Stimulated activated CD4-positive, alpha-beta T cell treated with anti-CD3 and anti-CD28 coated beads, Interleukin-4, amount 100 ng/mL, for 48 hours (primary cell): ENCODE measurements around the gene CCDC74B.
"Not testable (repeated sequence)": the region's sequence is repeated elsewhere in the genome, so short reads cannot be mapped to it uniquely, and the experiment has no call there.

Experiments used
- DNase-seq, 2 donors: peaks; one replicate each; pipeline ENCODE4 v3.0.0-alpha.2; 2020; ENCODE audit warnings: low read depth in 2 of 2

CCDC74B gene

DNA sequence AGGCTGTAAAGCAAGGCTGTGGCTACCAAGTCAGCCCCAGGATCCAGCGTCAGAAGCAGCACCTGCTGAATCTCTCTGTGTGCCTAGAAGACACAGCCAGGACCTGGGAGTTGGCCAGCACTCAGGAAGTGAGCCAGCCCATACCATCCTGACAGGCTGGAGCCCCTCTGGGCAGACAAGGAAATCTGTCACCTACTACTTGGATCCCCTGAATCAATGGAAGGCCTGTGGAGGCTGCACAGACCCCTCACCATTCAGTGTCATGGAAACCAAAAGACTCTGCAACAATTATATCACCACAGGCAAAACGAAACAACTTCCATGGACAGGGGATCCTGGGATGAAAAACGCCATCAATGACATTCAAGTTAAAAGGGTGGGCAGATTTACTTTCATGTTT, 21.7 kb upstream of the CCDC74B start:
- DNase-seq = not testable (repeated sequence)

DNA sequence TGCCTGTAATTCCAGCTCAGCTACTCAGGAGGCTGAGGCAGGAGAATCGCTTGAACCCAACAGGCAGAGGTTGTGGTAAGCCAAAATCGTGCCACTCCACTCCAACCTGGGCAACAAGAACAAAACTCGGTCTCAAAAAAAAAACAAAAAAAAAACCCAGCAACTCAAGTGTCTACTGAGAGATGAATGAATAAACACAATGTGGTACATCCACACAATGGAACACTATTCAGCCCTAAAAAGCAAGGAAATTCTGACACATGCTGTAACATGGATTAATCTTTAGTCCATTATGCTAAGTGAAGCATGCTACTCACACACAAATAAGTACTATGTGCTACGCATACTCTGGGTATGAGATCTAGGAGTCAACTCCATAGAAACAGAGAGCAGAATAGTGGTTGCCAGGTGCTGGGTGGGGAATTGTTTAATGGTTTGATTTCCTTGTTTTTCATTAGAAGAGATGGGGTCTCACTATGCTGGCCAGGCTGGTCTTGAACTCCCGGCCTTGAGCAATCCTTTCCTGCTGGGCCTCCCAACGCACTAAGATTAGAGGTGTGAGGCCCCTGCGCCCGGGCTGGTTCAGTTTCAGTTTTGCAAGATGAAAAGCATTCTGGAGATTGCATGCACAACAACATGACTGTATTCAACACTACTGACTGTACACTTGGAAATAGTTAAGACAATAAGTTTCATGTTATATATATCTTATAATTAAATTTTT, 20.5 kb upstream of the CCDC74B start:
- DNase-seq = no peak

DNA sequence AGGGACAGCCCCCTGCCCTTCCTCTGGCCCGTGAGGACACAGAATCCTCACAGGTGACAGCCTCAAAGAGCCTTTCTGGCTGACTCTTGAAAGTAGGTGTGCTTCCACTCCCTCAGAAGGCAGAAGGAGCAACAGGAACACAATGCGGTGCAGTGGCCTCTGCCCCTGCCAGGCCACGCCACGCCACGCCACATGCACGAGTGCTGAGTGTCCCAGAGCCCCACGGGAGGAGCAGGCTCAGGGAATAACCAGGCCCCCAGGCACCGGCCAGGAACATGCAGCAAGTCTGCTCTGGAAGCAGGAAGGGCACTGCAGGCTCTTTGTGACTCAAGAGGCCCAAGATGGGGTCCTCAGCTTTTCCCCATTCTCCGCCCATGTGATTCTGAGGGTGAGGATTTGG, 18.1 kb upstream of the CCDC74B start:
- DNase-seq = no peak

DNA sequence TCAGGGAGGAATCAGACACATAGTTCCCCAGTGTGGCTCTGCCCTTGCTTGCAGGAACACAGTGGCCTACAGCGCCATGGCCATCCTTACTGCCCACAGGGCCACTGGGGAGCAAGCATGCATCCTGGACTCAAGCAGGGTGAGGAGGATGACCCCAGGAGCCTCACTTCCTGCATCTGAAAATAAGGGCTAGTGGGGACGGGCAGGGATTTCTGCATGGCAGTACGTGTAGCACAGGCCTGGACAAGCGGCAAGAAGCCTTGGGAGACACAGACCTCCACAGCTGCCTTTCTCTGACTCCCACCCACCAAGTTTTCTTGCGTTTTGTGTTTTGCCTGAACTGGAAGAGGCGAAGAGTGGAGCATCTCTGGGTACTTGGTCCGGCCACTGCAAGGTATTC, 17.6 kb upstream of the CCDC74B start:
- not testable (repeated sequence) for DNase-seq

GRCh38 chr2:130160838-130161705, 16.2 kb upstream of the CCDC74B start:
- DNase-seq = not testable (repeated sequence)

DNA sequence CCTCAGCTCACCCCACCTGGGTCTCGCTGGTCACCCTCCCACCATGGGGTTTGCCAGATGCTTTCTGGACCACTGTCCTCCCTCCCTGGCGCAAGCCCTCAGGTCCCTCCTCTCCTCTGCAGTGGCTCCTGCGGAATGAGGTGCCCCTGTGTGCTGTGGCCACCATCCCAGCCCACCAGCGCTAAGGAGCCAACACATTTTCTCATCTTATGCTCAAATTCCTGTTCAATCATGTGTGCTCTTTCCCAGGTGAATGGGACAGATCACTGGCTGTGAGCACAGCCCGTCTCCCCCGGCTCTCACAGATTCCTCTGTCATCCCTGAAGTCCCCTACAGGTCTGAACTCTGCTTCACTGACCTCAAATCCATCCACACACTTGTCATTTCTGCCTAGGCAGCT, 15.2 kb upstream of the CCDC74B start:
- no peak for DNase-seq

- not testable (repeated sequence) for DNase-seq
Measured at GRCh38 chr2:130159376-130159775, 14.5 kb upstream of the CCDC74B start.

- DNase-seq = no peak
Measured at GRCh38 chr2:130158631-130159030, 13.7 kb upstream of the CCDC74B start.

DNA sequence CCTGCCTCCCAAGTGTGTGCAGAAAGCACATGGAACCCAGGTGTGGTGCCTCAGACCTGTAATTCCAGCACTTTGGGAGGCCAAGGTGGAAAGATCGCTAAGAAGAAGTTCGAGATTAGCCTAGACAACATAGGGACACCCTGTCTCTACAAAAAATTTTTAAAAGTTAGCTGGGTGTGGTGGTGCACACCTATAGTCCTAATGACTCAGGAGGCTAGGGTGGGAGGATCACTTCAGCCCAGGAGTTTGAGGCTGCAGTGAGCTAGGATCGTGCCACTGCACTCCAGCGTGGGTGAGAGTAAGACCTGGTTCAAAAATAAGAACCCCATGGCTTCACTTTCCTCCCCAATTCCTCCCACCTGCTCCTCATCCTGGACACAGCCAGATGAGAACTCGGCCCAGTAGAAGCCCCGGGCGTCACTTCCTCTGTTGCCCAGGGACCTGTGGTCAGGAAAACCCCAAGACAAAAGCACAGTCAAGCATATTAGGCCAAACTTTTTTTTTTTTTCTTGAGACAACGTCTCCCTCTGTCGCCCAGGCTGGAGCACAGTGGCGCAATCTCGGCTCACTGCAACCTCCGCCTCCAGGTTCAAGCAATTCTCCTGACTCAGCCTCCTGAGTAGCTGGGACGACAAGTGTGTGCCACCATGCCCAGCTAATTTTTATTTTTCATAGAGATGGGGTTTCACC, 13.1 kb upstream of the CCDC74B start:
- peak in 1 of 2 donors; percentile 12 for DNase-seq

DNA sequence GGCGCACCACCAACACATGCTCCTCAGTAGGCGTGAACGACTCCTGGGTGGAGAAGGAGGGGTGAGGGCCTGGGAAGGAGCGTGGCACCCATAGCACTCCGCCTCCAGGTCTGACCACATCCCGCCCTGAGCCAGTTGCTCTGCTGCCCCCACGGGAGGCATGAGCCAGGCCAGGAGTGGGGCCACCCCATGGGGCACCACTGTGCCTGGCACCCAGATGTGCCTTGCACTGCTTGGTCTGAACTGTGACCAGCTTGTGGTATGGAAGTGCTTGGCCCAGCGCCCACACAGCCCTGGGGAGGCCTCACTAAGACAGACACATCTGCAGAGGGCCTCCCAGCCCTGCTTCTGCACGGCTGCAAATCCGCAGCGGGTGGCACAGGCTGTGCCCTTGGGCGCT, 12.4 kb upstream of the CCDC74B start:
- DNase-seq = not testable (repeated sequence)

GRCh38 chr2:130156624-130157004, 11.7 kb upstream of the CCDC74B start:
- DNase-seq = no peak

DNA sequence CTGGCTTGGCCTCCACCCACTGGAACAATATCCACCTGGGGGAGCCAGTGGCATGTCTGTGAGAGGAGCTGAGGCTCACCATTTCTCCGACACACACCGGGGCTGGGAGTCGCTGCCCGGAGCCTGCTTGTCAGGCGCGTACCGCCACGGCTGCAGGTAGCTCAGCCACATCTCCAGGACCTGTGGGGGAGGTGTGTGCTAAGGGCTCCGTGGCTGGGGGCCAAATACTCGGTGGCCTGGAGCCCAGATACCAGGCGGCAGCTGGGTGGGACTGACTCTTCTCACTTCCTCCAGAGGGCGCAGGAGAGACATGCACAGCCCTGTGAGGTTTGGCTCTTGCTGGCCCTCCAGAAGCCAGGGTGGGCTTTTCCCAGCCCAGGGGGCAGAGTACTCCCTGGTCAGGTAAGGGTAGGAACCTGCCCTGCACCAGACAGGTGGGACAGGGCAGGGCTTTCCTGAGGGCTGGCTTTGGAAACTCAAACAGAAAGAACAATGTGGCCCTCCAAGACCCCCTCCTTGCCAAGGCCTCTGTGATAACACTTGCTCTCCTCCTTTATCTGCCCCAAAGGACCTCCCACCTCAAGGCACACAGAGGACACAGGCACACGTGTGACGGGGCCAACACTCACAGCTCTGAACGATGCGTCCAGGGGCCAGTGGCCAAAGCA, 11.2 kb upstream of the CCDC74B start:
- not testable (repeated sequence) for DNase-seq

GRCh38 chr2:130154773-130155765, 10.2 kb upstream of the CCDC74B start:
- DNase-seq = no peak

- not testable (repeated sequence) for DNase-seq
Measured at GRCh38 chr2:130154423-130154770, 9.5 kb upstream of the CCDC74B start.

- DNase-seq = not testable (repeated sequence)
Measured at GRCh38 chr2:130153721-130154422, 9.0 kb upstream of the CCDC74B start.

DNA sequence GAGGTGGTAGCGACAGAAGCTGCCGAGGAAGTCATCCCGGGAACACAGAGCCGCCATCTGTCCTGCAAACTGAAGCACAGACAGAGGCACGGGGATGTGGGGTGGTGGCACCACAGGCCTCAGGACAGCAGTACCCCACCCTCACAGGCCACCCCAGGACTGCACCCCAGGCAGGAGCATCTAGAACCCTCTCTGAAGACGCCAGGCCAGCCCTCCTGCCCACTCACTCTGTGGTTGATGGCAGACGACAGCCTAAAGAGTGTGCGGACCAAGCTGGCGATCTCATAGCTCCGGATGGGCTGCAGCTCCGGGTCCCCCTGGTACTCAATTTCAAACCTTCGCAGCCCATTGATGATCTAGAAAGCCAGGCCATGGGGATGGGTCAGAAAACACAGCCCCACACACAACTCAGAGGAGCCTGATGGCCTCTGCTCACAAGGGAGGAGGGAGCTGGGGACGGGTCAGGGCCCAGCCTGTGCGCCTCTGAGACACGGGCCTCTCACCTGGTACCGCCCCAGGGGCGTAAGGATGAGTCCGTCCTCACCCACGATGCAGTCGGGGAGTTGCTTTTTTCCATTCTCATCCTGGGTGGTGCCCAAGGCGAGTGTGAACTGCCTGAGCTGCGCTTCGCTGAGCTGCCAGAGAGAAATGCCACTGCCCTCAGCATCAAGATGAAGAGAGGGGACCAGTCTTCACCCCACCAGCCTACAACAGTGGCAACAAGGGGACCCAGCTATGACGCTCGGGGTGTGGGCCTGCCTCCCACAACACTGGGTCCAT, 8.1 kb upstream of the CCDC74B start:
- DNase-seq = no peak

DNA sequence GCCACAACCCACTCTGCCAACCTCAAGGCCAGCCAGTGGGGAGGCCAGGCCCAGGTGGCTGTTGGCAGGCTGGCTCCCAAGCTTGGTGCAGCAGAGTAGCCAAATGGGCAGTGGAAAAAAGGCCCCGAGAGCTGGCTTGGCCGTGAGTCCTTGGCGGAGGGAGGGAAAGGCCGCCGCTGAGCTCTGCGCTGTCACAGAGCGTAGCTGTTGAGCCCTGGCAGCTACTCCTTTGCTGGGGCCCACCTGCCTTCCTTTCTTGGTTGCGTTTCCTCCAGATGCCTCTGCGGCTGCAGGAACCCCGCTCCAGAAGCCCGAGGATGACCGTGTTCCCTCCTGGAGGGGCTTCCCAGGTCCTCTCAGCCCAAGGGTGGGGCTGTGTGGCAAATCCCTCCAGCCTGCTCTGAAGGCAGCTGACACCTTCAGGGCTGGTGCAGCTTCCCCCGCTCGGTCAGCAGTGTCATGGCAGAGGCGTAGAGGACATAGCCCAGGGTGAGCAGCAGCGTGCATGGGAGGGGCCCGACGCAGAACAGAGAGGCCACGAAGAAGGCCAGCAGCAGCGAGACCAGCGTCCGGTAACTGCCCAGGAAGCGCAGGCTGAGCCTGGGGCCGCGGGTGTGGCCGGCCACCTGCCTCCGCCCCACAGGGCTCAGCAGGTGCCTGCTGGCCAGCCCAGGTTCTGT, 7.4 kb upstream of the CCDC74B start:
- not testable (repeated sequence) for DNase-seq

DNA sequence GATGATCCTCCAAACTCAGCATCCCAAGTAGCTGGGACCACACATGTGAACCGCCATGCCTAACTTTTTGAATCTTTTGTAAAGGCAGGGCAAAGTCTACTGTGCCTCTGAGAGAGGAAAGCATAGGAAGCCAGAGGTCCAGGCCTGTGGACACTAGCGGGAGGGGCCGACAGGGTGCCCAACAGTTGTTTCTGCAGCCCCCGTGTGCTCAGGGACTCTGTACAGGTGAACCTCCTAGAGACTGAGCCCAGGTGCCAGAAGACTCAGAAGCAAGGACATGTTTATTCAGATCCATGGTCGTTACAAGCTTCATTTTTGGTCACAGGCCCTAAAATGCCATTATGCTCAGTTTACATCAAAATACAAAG, 6.2 kb upstream of the CCDC74B start:
- not testable (repeated sequence) for DNase-seq
